ENCODE results near the gene CELSR2.
A peak's percentile ranks its signal among the peaks of the same experiment; 100 is the strongest.

CELSR2 gene

DNA sequence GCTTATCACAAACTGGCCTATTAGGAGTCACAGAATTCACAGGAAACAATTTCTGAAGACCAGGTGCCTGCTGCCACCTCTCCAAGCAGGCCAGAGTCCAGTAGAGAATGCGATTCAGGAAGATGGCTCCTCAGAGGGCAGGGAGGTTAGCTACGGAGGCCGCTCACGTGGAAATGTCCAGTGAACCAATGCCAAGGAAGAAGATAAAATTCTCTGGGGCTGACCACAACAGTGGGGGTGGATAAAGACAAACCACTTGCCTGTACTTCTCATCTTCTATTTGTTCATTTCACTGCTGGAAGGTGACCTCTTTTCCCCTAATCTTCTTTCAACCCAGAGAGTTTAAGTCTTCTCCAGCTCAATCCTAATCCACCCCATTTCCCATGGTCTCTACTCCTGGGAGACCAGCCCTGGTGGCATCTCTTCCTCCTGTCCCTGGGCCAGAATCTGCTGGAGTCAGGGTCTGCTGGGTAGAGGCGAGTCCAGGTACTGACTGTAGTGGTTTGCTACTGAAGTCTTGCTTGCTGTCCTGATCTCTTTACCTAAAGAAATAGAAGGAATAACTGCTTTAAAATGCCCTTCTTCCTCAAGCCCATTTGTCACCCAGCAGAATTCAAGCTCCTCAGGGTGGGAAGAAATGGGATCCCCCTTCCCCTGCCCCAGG lies 30.4 kb downstream of the CELSR2 start:
- Histone ChIP-seq H3K4me2 (ENCODE audit: insufficient read depth, low read length) (0 out of 2 replicates have a peak overlapping the region, but pooled peaks have one; percentile 17), H3K9me3 (ENCODE audit: insufficient read depth, low read length, severe bottlenecking) (no peaks in the 10 kb centered on the region), H2AFZ (ENCODE audit: low read depth, low read length) (no peak overlapping the region), H3K4me3 (ENCODE audit: low read depth in 1 of 2, low read length in 2 of 2) (no peak overlapping the region), H4K20me1 (ENCODE audit: insufficient read depth, low read length) (peaks cover 6% of the 10 kb centered on the region; the same call in 1 of the 2 replicates), H3K9ac (ENCODE audit: low read depth, low read length) (no peak overlapping the region), H3K27ac (ENCODE audit: low read length) (no peak overlapping the region), H3K79me2 (ENCODE audit: insufficient read depth, low read length) (peaks cover 19% of the 10 kb centered on the region), H3K36me3 (ENCODE audit: insufficient read depth, low read length) (peaks cover 40% of the 10 kb centered on the region), H3K27me3 (ENCODE audit: insufficient read depth, low read length, poor library complexity) (no peaks in the 10 kb centered on the region), H3K4me1 (ENCODE audit: insufficient read depth, low read length) (peaks cover 26% of the 10 kb centered on the region)
- TF ChIP-seq, protein P1, sequence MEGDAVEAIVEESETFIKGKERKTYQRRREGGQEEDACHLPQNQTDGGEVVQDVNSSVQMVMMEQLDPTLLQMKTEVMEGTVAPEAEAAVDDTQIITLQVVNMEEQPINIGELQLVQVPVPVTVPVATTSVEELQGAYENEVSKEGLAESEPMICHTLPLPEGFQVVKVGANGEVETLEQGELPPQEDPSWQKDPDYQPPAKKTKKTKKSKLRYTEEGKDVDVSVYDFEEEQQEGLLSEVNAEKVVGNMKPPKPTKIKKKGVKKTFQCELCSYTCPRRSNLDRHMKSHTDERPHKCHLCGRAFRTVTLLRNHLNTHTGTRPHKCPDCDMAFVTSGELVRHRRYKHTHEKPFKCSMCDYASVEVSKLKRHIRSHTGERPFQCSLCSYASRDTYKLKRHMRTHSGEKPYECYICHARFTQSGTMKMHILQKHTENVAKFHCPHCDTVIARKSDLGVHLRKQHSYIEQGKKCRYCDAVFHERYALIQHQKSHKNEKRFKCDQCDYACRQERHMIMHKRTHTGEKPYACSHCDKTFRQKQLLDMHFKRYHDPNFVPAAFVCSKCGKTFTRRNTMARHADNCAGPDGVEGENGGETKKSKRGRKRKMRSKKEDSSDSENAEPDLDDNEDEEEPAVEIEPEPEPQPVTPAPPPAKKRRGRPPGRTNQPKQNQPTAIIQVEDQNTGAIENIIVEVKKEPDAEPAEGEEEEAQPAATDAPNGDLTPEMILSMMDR (IDR thresholded peaks at IDR 0.05; ENCODE audit: borderline replicate concordance, extremely low read depth, low read length, poor library complexity, severe bottlenecking), result no peak
- TF ChIP-seq EZH2 (IDR thresholded peaks at IDR 0.05; ENCODE audit: borderline replicate concordance, low read depth, low read length, severe bottlenecking), result no peak
- ATAC-seq (ENCODE audit: insufficient read depth, low read depth) (no peak), DNase-seq (no peak)

DNA sequence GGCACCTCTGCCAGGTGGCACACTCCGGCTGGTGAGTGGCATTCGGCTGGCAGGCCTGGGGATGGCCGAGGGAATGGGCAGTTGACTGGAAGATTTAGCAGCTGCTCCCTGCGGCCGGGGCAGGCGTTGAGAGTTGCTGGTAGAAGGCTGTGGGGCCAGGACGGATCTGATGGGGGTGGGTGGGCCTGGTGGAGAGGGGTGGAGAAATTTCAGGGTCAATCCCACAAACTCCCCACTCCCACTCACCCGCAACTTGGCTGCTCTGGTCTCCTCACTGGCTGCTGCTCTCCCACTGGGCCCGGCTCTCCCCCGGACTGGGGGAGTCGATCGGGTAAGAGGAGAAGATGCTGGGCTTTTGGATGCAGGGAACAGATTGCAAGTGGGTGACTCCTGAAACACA lies 31.5 kb downstream of the CELSR2 start:
- Histone ChIP-seq H3K79me2 (ENCODE audit: insufficient read depth, low read length) (peaks cover 19% of the 10 kb centered on the region), H3K27ac (ENCODE audit: low read length) (no peak overlapping the region), H3K9ac (ENCODE audit: low read depth, low read length) (no peak overlapping the region), H3K27me3 (ENCODE audit: insufficient read depth, low read length, poor library complexity) (no peaks in the 10 kb centered on the region), H3K36me3 (ENCODE audit: insufficient read depth, low read length) (peaks cover 40% of the 10 kb centered on the region), H3K9me3 (ENCODE audit: insufficient read depth, low read length, severe bottlenecking) (no peaks in the 10 kb centered on the region), H3K4me3 (ENCODE audit: low read depth in 1 of 2, low read length in 2 of 2) (no peak overlapping the region), H3K4me2 (ENCODE audit: insufficient read depth, low read length) (peak overlapping the region; percentile 83; the same call in 1 of the 2 replicates), H2AFZ (ENCODE audit: low read depth, low read length) (no peak overlapping the region), H3K4me1 (ENCODE audit: insufficient read depth, low read length) (peaks cover 26% of the 10 kb centered on the region), H4K20me1 (ENCODE audit: insufficient read depth, low read length) (peaks cover 6% of the 10 kb centered on the region; the same call in 1 of the 2 replicates)
- TF ChIP-seq, protein P1 (IDR thresholded peaks at IDR 0.05; ENCODE audit: borderline replicate concordance, extremely low read depth, low read length, poor library complexity, severe bottlenecking), result no peak
- no peak for TF ChIP-seq EZH2 (IDR thresholded peaks at IDR 0.05; ENCODE audit: borderline replicate concordance, low read depth, low read length, severe bottlenecking)
- no peak for DNase-seq
- ATAC-seq (ENCODE audit: insufficient read depth, low read depth), result no peak

DNA sequence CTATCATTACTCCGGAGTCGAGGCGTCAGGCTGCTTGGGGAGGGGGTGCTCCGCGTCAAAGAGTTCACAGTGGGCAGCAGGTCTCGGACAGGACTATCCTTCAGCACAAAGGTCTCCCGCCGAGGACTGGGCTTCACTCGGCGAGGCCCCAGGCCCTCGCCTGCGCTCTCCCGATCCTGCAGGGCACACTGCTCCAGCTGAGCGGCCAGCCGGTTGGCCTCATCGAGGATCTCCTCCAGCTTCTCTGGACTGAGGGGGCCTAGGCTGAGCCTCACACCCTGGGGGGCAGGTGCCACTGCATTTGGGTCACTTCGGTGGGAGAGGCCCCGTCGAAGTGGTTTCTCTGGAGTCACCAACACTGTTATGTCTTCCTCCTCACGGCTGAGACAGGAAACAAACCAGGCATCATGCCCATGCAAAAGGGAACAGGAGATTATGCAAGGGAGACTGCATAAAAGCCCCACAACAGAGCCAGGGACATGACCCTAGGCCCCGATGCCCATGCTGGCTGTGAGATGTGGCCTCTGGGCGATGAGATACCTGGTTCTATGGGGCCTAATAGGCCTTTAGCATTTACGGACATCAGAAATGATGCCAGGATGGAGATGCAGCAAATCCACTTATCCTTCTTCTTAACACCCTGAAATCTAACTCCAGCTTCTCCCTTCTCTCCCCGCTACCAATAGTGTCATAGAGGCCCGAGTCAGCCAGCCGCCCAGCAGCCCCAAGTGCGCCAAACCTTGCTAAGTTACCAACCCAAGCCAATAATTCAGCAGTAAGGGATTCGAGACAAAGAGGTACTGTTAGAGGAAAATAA lies 32.5 kb downstream of the CELSR2 start:
- Histone ChIP-seq H3K9me3 (ENCODE audit: insufficient read depth, low read length, severe bottlenecking) (no peaks in the 10 kb centered on the region), H3K4me3 (ENCODE audit: low read depth in 1 of 2, low read length in 2 of 2) (peak overlapping the region; percentile 56 to 82; a peak in 3 of 4 replicates), H3K9ac (ENCODE audit: low read depth, low read length) (peak overlapping the region; percentile 73), H3K4me1 (ENCODE audit: insufficient read depth, low read length) (peaks cover 26% of the 10 kb centered on the region), H3K79me2 (ENCODE audit: insufficient read depth, low read length) (peaks cover 19% of the 10 kb centered on the region), H3K27ac (ENCODE audit: low read length) (peak overlapping the region; percentile 88), H3K36me3 (ENCODE audit: insufficient read depth, low read length) (peaks cover 40% of the 10 kb centered on the region), H4K20me1 (ENCODE audit: insufficient read depth, low read length) (peaks cover 6% of the 10 kb centered on the region; the same call in 1 of the 2 replicates), H3K27me3 (ENCODE audit: insufficient read depth, low read length, poor library complexity) (no peaks in the 10 kb centered on the region), H3K4me2 (ENCODE audit: insufficient read depth, low read length) (peak overlapping the region; percentile 83), H2AFZ (ENCODE audit: low read depth, low read length) (peak overlapping the region; percentile 84; the same call in 1 of the 2 replicates)
- no peak for DNase-seq
- ATAC-seq (ENCODE audit: insufficient read depth, low read depth), result no peak
- TF ChIP-seq EZH2 (IDR thresholded peaks at IDR 0.05; ENCODE audit: borderline replicate concordance, low read depth, low read length, severe bottlenecking), result no peak
- TF ChIP-seq, protein P1 (IDR thresholded peaks at IDR 0.05; ENCODE audit: borderline replicate concordance, extremely low read depth, low read length, poor library complexity, severe bottlenecking), result no peak

All from DND-41 (cell line).